Measurements from ENCODE around the gene ADARB1. TPM values are rescaled to one million over a fixed set of nuclear protein-coding genes. Genes with fewer than 3 reads are reported as not detected.

The ADARB1 gene
- total RNA-seq, 4 donors from 2014 or later: 3.4 to 15.6 (median 5.7) TPM

DNA sequence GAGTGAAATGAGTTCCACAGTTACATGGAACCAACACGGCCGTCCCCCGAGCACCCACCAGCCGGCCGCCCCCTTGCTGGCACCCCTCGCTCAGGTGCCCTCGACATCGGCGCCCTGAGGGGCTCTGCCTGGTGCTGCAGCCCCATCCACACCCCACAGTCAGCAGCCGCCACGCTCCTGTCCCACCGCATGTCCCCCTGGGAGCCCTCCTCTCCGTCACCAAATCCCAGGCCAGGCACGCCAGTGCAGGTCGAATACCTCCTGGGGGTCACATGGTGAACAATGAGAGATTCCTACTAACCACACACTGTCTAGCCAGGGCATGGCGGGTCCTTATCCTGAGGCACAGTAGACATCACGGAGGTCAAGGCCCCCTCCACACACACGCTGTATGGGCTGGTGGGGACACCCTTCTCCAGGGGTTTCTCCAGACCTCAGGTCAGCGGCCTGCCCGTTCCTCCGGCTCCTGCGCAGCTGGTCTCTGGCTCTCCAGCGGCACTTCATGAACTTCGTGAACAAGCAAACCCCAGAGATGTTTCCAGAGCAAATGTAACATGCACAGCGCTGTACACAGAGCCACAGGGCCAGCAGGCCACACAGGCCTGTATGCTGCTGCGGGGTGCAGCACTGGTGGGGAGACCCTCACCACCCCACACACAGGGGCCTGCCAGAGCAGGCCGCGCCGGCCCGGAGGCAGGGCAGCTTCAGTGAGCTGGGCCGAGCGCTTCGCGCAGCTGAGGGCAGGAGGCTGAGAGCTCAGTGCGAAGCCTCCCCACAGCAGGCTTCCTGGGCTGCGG lies 191.5 kb downstream of the ADARB1 start:
- TF ChIP-seq POLR2A (IDR thresholded peaks at IDR 0.05): no peak
- TF ChIP-seq, protein P1, sequence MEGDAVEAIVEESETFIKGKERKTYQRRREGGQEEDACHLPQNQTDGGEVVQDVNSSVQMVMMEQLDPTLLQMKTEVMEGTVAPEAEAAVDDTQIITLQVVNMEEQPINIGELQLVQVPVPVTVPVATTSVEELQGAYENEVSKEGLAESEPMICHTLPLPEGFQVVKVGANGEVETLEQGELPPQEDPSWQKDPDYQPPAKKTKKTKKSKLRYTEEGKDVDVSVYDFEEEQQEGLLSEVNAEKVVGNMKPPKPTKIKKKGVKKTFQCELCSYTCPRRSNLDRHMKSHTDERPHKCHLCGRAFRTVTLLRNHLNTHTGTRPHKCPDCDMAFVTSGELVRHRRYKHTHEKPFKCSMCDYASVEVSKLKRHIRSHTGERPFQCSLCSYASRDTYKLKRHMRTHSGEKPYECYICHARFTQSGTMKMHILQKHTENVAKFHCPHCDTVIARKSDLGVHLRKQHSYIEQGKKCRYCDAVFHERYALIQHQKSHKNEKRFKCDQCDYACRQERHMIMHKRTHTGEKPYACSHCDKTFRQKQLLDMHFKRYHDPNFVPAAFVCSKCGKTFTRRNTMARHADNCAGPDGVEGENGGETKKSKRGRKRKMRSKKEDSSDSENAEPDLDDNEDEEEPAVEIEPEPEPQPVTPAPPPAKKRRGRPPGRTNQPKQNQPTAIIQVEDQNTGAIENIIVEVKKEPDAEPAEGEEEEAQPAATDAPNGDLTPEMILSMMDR (IDR thresholded peaks at IDR 0.05): no peak
- no peak for DNase-seq
- 97 to 100% methylated on average over 4 to 9 of the region's 36 CpGs for WGBS, 2 donors
- no peak overlapping the region for H3K27ac ChIP-seq
- intact Hi-C loops (cut with DNase I): no loop called here
- H3K4me1 ChIP-seq: no peaks in the 10 kb centered on the region
- no peak overlapping the region for H3K4me3 ChIP-seq
- H3K9me3 ChIP-seq: no peaks in the 10 kb centered on the region
- no peaks in the 10 kb centered on the region for H3K27me3 ChIP-seq
- H3K36me3 ChIP-seq: peaks cover 24 to 93% (median 31%) of the 10 kb centered on the region in 3 donors

- Histone ChIP-seq H3K4me1 (no peaks in the 10 kb centered on the region), H3K36me3 (peaks cover 24 to 98% (median 31%) of the 10 kb centered on the region in 3 donors), H3K9me3 (peaks cover 0 to 5% (median 0%) of the 10 kb centered on the region in 3 donors), H3K4me3 (no peak overlapping the region), H3K27ac (no peak overlapping the region), H3K27me3 (no peaks in the 10 kb centered on the region)
- intact Hi-C loops (cut with DNase I): no loop called here
- TF ChIP-seq POLR2A (IDR thresholded peaks at IDR 0.05): no peak
- TF ChIP-seq, protein P1 (IDR thresholded peaks at IDR 0.05): no peak
- no peak for DNase-seq
- WGBS, 2 donors: 72 to 86% methylated on average over 10 to 11 of the region's 41 CpGs
Measured at GRCh38 chr21:45266518-45267389, 192.4 kb downstream of the ADARB1 start.

- WGBS, 2 donors: 96 to 97% methylated on average over 16 of the region's 16 CpGs
- intact Hi-C loops (cut with DNase I): no loop called here
- Histone ChIP-seq H3K4me3 (no peak overlapping the region), H3K4me1 (no peaks in the 10 kb centered on the region), H3K9me3 (peaks cover 0 to 7% (median 0%) of the 10 kb centered on the region in 3 donors), H3K27me3 (no peaks in the 10 kb centered on the region), H3K36me3 (peaks cover 24 to 98% (median 31%) of the 10 kb centered on the region in 3 donors), H3K27ac (no peak overlapping the region)
- DNase-seq: no peak
- TF ChIP-seq POLR2A (IDR thresholded peaks at IDR 0.05): no peak
- TF ChIP-seq, protein P1 (IDR thresholded peaks at IDR 0.05): no peak
Measured at GRCh38 chr21:45267390-45267760, 193.0 kb downstream of the ADARB1 start.

GRCh38 chr21:45269861-45270260 lies 195.5 kb downstream of the ADARB1 start:
- TF ChIP-seq, protein P1 (IDR thresholded peaks at IDR 0.05): no peak
- no peak for TF ChIP-seq POLR2A (IDR thresholded peaks at IDR 0.05)
- no peak overlapping the region for H3K4me3 ChIP-seq
- peaks cover 16 to 99% (median 24%) of the 10 kb centered on the region in 3 donors for H3K36me3 ChIP-seq
- H3K27ac ChIP-seq: no peak overlapping the region
- H3K9me3 ChIP-seq: peaks cover 0 to 7% (median 0%) of the 10 kb centered on the region in 3 donors
- H3K27me3 ChIP-seq: no peaks in the 10 kb centered on the region
- 93 to 95% methylated on average over 7 to 11 of the region's 13 CpGs for WGBS, 2 donors
- DNase-seq: no peak
- intact Hi-C loops (cut with DNase I): no loop called here
- no peaks in the 10 kb centered on the region for H3K4me1 ChIP-seq
